Measurements from ENCODE around the gene ADAMTSL2. TPM values are rescaled to one million over a fixed set of nuclear protein-coding genes. Genes with fewer than 3 reads are reported as not detected.

ADAMTSL2 gene
- total RNA-seq, 4 donors from 2014 or later = 11.1 to 38.9 (median 26.9) TPM

DNA sequence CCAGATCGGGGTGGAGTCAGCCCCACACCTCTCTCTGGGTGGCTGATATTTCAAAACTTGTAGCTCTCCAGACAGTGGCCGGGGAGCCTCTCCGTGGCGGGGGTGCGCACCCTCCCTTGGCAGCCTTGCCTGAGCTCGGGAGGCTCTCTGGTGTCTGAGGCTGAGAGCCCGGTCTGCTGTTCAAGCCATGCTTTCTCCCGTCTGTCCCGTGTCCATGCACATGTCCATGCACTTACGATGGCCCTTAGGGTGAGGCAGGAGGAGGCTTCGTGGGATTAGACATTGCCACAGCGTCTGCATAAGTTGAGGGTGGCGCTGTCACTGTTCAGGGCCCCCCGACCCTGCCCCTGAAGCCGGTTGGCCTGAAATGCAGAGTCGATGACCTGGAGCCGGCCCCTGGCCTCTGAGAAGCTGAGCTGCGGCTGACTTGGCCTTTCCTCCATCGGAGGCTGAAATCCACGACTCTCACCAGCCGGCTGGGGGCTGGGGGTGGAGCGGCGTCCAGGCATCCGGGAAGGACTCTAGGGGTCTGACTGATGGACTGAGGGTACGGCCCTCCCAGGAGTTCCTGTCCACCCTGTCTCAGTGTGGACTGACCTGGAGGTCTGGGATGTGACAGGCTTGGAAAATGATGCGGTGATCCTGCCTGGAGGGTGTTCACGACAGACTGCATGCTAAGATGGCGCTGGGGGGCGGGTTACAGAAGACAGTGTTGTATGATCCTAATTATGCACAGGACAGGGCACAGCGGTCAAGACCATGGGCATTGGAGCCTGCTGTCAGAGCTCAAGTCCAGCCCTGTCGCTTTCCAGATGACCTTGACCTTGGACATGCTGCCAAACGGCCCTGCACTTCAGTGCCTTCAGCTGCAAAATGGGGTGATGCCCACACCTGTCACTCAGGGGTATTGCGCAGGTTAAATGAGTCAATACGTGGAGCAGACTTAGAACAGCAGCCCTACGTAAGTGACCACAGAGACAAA is 37.4 kb upstream of the ADAMTSL2 start:
- Histone ChIP-seq H3K36me3 (peaks cover 0 to 5% (median 0%) of the 10 kb centered on the region in 3 donors), H3K4me3 (no peak overlapping the region), H3K4me1 (peaks cover 0 to 32% (median 6%) of the 10 kb centered on the region in 4 donors), H3K27me3 (peaks cover 0 to 7% of the 10 kb centered on the region in 2 donors), H3K27ac (no peak overlapping the region), H3K9me3 (peaks cover 0 to 16% (median 4%) of the 10 kb centered on the region in 4 donors)
- TF ChIP-seq EP300 (IDR thresholded peaks at IDR 0.05) (no peak), POLR2A (IDR thresholded peaks at IDR 0.05) (no peak)
- TF ChIP-seq, protein P1, sequence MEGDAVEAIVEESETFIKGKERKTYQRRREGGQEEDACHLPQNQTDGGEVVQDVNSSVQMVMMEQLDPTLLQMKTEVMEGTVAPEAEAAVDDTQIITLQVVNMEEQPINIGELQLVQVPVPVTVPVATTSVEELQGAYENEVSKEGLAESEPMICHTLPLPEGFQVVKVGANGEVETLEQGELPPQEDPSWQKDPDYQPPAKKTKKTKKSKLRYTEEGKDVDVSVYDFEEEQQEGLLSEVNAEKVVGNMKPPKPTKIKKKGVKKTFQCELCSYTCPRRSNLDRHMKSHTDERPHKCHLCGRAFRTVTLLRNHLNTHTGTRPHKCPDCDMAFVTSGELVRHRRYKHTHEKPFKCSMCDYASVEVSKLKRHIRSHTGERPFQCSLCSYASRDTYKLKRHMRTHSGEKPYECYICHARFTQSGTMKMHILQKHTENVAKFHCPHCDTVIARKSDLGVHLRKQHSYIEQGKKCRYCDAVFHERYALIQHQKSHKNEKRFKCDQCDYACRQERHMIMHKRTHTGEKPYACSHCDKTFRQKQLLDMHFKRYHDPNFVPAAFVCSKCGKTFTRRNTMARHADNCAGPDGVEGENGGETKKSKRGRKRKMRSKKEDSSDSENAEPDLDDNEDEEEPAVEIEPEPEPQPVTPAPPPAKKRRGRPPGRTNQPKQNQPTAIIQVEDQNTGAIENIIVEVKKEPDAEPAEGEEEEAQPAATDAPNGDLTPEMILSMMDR (IDR thresholded peaks at IDR 0.05) = no peak
- 54 to 60% methylated on average over 25 to 31 of the region's 35 CpGs for WGBS, 2 donors
- DNase-seq (ENCODE audit: low spot score in 2 of 2) = no peak

DNA sequence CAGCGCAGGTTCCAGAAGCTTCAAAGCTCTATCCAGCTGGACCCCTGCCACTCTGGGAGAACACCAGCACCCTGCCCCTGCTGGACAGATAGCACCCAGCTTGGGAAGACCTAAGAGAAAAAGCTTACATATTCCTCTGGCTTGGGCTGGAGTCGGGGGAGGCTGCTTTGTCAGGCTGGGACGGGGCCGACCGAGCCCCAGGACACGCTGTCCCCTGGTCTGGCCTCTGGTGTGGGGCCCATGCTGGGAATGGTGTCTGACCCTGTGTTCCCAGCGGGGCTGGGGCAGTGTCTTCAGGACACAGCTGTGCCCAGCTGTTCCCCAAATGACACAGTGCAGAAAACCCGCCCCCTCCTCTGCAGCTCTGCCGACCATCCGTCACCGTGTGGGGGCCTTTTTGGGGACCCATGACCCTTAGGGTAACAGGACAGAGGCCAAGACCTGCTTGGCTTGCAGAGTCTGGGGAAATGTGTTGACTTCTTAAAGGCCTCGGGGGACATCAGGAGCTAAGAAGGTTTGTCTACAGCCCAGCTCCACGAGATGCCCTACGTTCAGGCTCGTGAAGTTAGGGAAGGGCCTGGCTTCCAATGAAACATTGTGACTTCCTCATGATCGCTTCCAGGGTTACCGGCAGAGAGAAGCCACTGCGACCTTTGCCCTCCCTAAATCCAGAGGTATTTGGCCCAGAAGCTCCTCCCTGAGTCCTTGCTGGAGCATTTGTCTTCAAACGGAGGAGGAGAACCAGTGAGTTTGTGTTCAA is 35.2 kb upstream of the ADAMTSL2 start:
- no peak for DNase-seq (ENCODE audit: low spot score in 2 of 2)
- WGBS, 2 donors = 54 to 56% methylated on average over 14 to 19 of the region's 19 CpGs
- TF ChIP-seq, protein P1 (IDR thresholded peaks at IDR 0.05) = no peak
- TF ChIP-seq EP300 (IDR thresholded peaks at IDR 0.05) (no peak), POLR2A (IDR thresholded peaks at IDR 0.05) (no peak)
- peaks cover 0 to 5% (median 0%) of the 10 kb centered on the region in 3 donors for H3K36me3 ChIP-seq
- H3K27ac ChIP-seq = no peak overlapping the region
- H3K27me3 ChIP-seq = peaks cover 0 to 7% of the 10 kb centered on the region in 2 donors
- H3K4me3 ChIP-seq = no peak overlapping the region
- H3K9me3 ChIP-seq = peaks cover 0 to 26% (median 5%) of the 10 kb centered on the region in 4 donors
- H3K4me1 ChIP-seq = peaks cover 0 to 13% (median 0%) of the 10 kb centered on the region in 4 donors

DNA sequence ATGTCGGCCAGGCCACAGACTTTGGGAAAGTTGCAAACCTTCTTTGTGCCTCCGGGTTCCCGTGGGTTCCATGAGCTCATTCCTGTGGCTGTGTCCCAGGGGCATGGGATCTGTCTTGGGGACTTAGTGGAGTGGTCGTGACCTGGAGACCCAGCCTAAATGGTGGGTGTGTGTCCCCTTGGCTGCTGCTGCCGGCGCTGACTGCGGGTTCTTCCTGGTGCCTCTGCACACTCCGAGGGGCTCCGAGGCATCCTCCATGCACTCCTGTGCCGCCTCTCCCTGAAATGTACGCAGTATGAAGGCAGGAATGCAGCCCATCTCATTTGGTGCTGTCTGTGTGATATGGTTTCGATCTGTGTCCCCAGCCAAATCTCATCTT is 34.6 kb upstream of the ADAMTSL2 start:
- no peak overlapping the region for H3K4me3 ChIP-seq
- peaks cover 0 to 7% of the 10 kb centered on the region in 2 donors for H3K27me3 ChIP-seq
- H3K4me1 ChIP-seq = peaks cover 0 to 9% (median 0%) of the 10 kb centered on the region in 4 donors
- no peak overlapping the region for H3K27ac ChIP-seq
- TF ChIP-seq POLR2A (IDR thresholded peaks at IDR 0.05) = no peak
- TF ChIP-seq EP300 (IDR thresholded peaks at IDR 0.05) = no peak
- TF ChIP-seq, protein P1 (IDR thresholded peaks at IDR 0.05) = no peak
- 71 to 92% methylated on average over 10 to 12 of the region's 12 CpGs for WGBS, 2 donors
- H3K9me3 ChIP-seq = peaks cover 0 to 26% (median 5%) of the 10 kb centered on the region in 4 donors
- no peak for DNase-seq (ENCODE audit: low spot score in 2 of 2)
- peaks cover 0 to 5% (median 0%) of the 10 kb centered on the region in 3 donors for H3K36me3 ChIP-seq

DNA sequence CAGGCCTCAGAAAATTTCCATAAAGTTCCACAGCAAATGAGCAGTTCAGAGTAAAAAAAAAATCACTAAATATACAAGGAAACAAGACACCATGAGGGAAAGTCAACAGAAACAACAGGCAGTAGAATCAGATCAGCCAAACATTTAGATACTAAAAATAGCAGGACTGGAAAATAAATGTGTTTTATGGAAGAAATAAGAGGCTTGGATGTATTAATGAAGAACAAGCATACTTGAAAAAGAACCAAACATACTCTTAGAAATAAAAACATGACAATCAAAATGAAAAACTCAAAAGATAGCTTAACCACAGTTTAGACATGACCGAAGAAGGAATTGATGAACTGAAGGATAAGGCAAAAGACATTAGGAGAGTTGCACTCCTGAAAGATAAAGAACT is 32.4 kb upstream of the ADAMTSL2 start:
- DNase-seq (ENCODE audit: low spot score in 2 of 2) = no peak
- Histone ChIP-seq H3K4me1 (peaks cover 0 to 23% (median 2%) of the 10 kb centered on the region in 4 donors), H3K36me3 (peaks cover 0 to 5% (median 0%) of the 10 kb centered on the region in 3 donors), H3K9me3 (peaks cover 0 to 26% (median 5%) of the 10 kb centered on the region in 4 donors), H3K27me3 (peaks cover 0 to 4% of the 10 kb centered on the region in 2 donors), H3K4me3 (no peak overlapping the region), H3K27ac (no peak overlapping the region)
- TF ChIP-seq POLR2A (IDR thresholded peaks at IDR 0.05) = no peak
- TF ChIP-seq EP300 (IDR thresholded peaks at IDR 0.05) = no peak
- TF ChIP-seq, protein P1 (IDR thresholded peaks at IDR 0.05) = no peak
- 94 to 95% methylated on average over 1 of the region's 1 CpG for WGBS, 2 donors

All from tibial nerve (tissue), 4 donors.